GM21528 (cell line): ENCODE results near the gene C2CD2.
A peak's percentile ranks its signal among the peaks of the same experiment; 100 is the strongest.

Experiments used
- ATAC-seq: cut with Tn5 transposase; IDR thresholded peaks from one replicate; pipeline ENCODE4 v1.9.1; 2021; ENCODE audit warnings: mild to moderate bottlenecking, moderate library complexity; ENCODE audit not compliant: unreplicated experiment, low FRiP score

Gene C2CD2

GRCh38 chr21:41892726-41893125, 61.1 kb downstream of the C2CD2 start:
- no peak for ATAC-seq

GRCh38 chr21:41891132-41891531, 62.7 kb downstream of the C2CD2 start:
- ATAC-seq, result no peak

GRCh38 chr21:41890355-41890754, 63.5 kb downstream of the C2CD2 start:
- no peak for ATAC-seq

- ATAC-seq, result no peak
These were observed 65.0 kb downstream of the C2CD2 start for GRCh38 chr21:41888749-41889376.

- ATAC-seq, result no peak
These were observed 66.2 kb downstream of the C2CD2 start for GRCh38 chr21:41887667-41888066.

GRCh38 chr21:41886328-41886727, 67.5 kb downstream of the C2CD2 start:
- ATAC-seq, result no peak

GRCh38 chr21:41885341-41886024, 68.3 kb downstream of the C2CD2 start:
- no peak for ATAC-seq

- ATAC-seq, result no peak
These were observed 69.3 kb downstream of the C2CD2 start for GRCh38 chr21:41884501-41885030.

- no peak for ATAC-seq
These were observed 70.2 kb downstream of the C2CD2 start for GRCh38 chr21:41883582-41883981.

- no peak for ATAC-seq
These were observed 72.8 kb downstream of the C2CD2 start for GRCh38 chr21:41881051-41881450.

GRCh38 chr21:41880153-41880552, 73.7 kb downstream of the C2CD2 start:
- no peak for ATAC-seq

GRCh38 chr21:41879190-41879998, 74.4 kb downstream of the C2CD2 start, which contains the start of gene PRDM15:
Gene PRDM15 (minus strand): TSS chr21:41879344. CDS start chr21:41860363, 18,981 bp downstream.
- peak; percentile 62 for ATAC-seq

GRCh38 chr21:41878831-41879189, 75.0 kb downstream of the C2CD2 start:
- peak; percentile 47 for ATAC-seq

GRCh38 chr21:41877901-41878830, 75.7 kb downstream of the C2CD2 start:
- peak; percentile 40 for ATAC-seq

- ATAC-seq, result no peak
These were observed 76.7 kb downstream of the C2CD2 start for GRCh38 chr21:41876928-41877652.

GRCh38 chr21:41876396-41876795, 77.4 kb downstream of the C2CD2 start:
- no peak for ATAC-seq

GRCh38 chr21:41875086-41875485, 78.7 kb downstream of the C2CD2 start:
- no peak for ATAC-seq

- no peak for ATAC-seq
These were observed 79.2 kb downstream of the C2CD2 start for GRCh38 chr21:41874611-41875010.

- ATAC-seq, result no peak
These were observed 80.4 kb downstream of the C2CD2 start for GRCh38 chr21:41873426-41873825.
